HG03025 (cell line): ENCODE measurements around the gene SEMA3C.

Experiments
- ATAC-seq: cut with Tn5 transposase; IDR thresholded peaks from one replicate; pipeline ENCODE4 v1.9.1; 2021; ENCODE audit warnings: mild to moderate bottlenecking, moderate library complexity; ENCODE audit not compliant: unreplicated experiment, low FRiP score

SEMA3C gene

DNA sequence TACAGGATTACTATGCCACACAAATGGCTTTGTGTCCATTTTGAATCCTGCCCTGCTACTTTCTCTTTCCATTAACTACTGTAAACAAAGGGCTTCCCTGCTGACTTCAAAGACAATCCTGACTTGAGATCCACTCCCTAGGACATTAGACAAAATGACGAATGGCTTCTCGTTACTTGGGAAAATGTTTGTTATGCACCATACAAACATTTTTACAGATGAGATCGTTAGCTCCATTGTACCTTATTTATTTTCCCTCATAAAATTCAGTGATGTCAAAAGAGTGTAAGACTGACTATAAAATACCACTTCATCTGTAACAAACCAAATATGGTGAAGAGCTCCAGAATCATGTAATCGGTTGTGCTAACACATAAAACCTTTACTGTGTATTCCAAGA lies 158.6 kb downstream of the SEMA3C start:
- no peak for ATAC-seq

DNA sequence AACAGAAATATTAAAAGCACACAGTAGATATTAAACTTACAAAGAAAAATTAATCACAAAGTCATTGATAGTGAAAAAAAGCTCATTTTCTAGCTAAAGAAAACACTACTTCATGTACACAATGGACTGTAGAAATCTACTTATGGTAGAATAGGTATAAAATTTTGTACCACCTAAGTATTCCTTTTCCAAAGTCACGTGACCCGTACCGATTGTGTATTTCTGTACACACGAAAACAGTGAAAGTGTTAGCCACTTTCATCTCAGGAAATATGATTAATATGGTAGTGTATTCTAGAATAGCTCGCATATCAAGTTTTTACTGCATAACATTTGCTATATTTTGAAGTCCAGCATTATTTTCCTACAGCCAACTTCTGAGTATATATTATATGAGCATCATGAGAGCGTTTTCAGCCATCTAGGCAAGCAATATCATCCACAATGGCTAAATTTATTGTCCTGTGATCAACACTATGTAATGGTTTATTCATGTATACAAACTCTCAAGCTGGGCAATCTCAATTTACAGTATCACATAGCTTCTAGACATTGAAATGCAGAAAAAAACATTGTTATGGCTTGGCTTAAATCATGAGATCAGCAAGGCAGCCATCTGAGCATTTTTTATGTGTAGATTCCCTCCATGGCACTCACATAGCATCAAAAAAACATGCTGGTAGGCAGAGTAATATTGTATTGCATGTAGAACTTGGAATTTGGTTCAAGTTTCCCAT lies 165.7 kb downstream of the SEMA3C start:
- no peak for ATAC-seq

DNA sequence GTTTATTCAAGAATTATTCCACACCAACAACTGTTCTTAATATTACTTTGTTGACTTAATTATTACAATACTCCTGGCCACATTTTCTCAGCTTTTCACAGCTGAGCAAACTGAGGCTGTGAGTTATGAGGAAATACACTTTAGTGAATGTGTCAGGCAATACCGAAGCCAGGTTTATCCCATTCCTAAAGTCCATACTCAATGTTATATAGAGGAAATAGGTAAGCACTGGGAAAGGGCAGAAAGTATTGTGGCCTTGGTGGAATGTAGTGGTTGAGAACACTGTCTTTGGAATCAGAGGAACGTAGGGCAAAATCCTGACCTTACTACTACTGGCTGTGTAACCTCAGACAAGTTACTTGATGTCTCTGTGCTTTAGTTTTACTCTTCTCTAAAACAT lies 169.6 kb downstream of the SEMA3C start:
- no peak for ATAC-seq

DNA sequence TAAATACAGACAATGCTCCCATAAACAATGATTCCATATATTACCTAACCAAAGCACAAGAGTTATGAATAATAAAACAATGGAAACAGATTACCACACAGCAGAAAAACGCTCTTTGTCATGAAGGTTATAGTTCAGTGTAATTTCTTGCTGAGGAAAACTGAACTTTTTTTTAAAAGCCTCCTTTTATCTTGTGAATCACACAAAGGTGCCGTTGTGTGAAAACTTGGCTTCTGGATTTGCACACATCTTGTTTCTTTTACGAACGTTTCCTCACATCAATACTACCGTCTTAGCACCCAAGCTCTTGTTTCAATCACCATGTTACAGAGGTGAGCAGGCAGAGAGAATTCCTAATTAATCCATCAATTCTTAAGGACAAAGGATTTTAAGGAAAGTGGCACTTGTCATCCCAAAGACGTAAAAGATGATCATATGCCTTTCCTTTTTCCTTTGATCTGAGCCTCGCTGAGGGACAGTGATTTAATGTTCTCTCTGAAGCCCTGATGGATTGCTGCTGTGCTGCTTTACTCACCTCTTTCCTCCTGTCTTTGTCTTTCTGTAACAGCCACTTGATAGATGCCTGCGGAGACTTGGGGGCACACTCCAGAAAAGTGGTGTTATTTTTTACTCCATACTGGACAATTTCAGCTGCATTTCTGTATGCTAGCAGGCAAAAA lies 170.3 kb downstream of the SEMA3C start:
- ATAC-seq = no peak

DNA sequence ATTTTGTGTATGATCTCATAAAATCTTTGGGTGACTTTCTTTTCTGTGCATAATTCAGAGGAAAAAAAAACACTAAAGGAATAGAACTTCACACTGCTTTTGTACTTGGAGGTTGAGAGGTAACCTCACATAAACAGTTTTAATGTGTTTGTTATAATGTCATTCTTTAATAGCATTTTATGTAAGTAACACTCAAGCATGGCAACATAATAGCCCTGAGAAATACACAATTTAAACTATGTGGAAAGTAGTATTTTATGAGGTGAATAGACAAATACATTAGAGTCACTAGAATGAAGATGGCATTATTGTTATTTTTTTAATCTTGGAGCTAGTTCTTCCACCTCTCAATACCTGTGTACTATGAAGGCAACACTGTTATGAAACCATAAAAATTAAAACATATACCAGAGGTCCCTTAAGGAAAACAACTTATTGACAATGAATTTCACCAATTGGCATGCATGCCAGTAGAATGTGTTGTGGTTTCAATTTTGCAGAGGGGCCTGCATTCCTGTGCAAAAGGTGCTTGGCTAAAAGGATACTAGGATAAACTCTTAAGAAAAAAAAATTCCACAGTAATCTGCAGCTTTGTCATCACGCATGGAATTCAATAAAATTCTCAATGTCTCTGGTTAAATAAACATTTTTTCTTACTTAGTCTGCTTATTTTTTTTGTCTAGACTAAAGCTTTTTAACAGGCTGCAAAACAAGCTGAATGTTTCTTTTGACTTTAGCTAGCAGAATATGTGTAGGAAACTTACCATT lies 177.9 kb downstream of the SEMA3C start:
- no peak for ATAC-seq

DNA sequence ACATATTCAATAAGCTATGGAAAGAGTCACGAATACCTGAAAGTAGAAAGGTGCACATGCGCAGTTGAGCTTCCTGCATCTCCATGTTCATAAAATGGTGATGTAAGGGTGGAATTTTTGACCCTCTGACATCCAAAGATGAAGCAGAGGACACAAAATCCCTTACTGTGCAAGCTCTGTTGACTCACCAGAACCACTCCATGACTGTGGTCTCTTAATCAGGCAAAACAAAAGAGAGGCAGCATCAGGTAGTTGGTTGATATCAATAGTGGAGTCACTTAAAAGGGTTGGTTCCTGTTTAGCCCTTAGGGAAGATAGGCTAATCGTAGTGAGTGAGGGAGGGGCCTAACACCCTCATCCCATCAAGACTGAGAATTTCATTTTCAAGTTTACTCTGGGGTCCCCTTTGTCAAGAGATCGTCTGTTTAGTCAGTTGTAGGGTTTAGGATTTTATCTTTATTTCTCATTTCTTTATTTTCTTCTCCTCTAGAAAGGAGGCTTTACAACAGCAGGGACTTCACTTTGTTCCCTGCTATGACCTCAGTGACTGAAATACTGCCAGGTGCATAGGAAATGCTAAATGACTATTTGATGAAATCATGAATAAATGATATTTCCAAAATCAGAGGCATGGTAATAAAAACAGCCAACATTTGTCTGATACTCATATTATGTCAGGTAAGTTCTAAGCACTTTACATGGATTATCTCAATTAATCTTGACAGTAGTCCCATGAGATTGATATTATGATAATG lies 182.3 kb downstream of the SEMA3C start:
- no peak for ATAC-seq

DNA sequence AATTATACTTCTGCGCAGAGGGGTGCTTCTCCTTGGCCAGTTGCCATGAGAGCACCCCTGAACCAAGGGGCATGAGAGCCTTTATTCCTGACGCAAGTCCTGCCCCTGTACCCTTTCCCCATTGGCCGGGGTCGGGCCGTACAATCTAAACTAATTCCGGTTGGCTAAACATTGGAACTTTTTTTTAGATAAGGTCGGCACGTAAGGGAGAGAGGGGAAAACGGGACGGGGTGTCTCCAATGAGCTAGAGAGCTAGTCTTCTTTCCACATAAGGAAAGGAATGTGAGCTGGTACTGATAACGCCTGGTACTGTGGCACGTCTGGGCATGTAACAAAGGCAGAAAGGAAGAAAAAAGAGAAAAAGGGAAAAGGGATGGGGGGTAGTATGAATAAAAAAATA lies 183.5 kb downstream of the SEMA3C start:
- no peak for ATAC-seq

DNA sequence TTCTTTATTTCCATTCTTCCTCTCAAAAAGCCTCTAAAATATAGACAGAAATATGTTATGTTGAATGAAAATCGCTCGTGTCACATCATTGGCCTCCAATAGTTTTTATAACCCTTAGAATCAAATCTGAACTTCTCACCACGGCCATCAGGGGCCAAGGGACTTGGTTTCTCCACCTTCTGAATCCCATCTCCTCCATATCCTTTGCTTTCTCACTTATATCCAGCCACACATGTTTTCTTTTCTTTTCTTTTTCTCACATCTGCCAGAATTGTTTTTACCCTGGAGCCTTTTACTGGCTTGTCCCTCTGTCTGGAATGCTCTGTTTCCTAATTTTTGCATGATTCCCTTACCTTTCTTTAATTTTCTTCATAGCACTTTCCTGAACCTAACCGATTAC lies 184.8 kb downstream of the SEMA3C start:
- no peak for ATAC-seq

DNA sequence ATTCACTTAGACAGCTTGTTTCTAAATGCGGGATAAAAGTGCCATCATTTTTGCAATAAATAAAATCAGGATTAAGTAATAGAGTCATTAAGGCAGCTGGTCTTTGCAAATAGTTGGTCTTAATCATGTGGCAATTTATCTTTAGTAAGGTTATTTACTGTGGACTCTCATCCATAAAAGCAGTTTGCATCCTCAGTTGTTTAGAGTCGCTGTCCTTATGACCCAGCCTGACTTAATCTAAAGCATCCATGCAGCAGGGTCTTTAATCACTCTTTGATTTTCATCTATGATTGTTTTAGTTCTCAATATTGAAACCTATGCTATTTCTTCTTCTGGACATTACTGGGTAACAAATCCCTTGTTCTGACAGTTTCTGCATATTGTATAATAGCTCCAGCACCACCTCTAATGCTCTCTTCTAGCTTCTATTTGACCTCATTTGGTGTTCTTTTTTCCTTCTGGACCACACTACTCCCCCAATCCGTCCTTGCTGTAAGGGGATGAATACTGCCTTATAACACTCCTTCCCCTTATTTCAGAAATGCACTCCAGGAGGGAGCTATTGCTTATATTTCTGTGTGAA lies 185.4 kb downstream of the SEMA3C start:
- no peak for ATAC-seq

DNA sequence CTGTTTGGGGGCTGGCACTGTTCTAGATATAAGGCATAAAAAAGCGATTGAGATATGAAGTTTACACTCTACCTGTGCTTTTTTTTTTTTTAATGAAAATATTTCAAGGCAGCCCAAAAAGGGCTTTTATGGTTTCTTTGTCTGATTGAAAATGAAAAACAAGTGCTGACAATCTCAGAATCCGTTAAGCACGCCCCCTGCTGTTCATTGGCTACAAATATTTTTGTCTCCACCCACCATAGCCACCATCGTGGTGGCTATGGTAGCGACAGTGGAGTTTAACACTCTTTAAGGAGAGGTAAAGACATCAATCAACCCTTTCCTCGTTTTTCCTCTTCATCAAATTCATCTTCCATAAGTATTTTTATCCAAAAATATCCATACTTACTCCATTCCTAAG lies 186.2 kb downstream of the SEMA3C start:
- no peak for ATAC-seq

DNA sequence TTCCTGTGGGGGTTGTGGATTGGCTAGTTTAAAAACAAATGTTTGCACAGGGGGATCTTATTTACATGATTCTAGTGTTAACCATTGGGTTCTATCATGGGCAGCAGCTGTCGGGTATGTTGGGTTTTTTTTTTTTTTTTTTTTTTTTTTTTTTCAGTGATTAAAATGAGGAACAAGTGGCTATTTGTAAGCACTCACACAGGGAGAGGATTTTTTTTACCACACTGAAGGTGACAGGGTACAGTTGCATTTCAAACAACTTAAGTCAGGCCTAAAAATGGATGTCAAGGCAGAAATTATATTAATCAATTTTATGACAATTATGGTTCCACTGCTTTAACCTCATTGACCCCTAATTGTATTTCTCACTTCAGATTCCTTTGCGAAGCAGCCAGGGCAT lies 187.6 kb downstream of the SEMA3C start:
- no peak for ATAC-seq

DNA sequence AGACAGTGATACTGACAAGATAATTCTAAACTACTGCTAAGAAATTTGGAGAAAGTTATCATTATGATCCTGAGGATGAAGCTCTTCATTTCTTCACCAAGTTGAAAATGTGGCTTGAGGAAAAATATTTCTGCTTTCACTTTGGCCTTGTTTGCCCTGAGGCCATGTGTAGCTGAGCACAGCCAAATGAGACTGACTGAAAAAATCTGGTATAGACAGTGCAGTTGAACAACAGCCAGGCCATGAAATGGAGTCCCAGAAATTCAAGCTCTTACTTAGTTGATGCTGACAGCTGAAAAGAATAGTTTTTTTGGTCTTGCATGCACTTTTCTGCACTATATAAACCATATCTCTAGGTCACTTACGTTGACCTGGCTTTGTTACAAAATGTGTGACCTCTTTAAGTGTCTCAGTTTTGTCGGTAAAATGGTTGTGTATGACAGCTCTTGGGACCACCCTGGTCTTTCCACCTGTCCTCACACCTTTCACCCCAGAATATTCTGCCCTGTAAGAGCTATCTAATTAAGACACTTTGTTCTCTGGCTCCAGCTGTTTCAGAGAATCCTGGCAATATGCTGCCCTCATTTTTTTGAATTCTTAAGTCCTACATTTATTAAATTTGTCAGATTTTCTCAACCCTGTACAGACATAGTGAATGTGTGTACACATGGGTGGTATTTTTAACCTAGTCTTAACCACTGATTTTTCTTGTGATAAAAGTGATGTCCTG lies 189.1 kb downstream of the SEMA3C start:
- ATAC-seq = no peak

DNA sequence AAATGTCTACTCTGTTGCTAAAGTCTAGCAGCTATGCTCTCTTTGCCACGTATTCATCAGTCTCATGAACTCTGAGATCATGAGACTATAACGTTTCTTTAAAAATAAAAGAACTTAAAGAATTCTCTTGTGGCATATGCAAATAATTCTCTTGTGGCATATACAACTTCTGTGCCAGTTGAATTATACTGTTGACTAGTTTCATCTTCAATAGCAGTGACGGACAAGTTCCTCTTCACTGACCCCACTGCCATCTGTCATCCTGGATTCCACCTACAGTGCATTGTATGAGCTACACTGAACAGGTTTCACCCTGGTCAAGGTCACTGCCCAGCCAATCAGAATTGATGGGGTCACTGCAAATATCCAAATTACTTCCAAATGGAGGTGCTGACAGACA lies 192.2 kb downstream of the SEMA3C start:
- no peak for ATAC-seq

DNA sequence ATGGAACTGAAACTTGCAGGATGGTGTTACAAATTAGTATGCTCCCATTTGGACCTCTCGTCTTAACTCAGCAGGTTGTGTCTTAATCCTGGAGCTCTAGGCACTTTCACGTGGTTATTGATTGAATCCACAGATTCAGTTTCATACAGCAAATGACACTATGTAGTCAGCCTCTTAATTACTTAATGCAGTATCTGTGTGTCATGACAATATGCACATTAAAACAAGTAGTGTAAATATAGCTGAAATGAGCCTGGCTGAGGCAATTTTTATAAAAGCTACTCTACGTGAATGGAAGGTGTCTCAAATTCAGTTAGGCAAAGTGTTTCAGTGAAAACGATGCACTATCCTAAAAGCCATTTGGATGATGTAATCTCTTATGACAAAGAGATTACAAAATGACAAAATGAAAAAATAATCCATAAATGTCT lies 193.7 kb downstream of the SEMA3C start:
- no peak for ATAC-seq

DNA sequence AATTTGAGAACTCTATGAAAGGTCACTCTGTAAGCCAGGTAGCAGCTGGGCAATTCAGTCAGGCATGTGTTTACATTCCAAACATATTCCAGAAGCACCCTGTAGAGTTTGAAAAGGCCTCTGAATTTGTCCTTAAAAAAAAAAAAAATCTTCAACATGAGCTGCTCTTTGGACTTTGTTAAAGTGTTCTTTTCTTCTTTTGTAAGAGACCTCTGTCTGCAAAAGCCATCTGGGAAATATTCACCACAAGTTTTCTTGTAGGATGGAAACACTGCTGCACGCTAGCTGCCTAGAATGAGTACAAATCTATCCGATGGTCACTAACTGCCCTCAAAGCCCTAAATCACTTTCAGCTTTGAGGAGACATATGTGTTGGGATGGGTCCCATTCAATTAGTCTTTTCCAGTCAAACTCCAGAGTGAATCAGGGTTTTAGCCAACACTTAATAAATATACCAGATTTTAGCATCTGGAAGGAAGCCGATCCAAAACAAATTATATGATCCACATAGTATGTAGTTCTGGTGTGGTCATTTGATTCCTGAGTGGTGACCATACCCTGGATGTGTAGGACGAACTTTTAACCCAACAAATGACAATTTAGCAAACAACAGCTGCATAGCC lies 194.5 kb downstream of the SEMA3C start:
- no peak for ATAC-seq

DNA sequence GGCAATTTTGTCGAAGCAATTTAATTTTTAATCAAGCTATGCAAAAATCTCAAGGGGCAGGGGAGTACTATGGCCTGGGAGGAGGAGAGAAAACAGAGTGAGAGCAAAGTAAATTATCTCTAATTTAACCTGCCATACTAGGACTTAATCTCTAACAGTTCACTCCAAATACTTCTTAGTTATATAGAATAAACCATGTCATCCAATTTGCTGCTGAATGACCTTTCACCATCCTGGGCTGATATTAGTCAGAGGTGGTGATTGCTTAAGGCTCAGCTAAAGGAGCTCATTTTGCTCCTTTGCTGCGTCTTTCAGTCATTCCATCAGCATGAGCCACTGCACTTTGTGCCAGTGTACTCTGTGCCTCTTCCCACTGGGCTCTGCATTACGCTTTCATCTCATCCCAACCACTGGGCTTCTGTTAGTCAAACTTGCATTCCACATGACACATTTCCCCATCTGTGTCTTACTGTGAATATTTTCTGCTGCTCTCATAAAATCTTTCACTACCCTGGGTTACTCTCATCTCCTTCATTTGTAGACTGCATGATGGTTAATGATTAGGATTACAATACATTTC lies 196.1 kb downstream of the SEMA3C start:
- no peak for ATAC-seq

DNA sequence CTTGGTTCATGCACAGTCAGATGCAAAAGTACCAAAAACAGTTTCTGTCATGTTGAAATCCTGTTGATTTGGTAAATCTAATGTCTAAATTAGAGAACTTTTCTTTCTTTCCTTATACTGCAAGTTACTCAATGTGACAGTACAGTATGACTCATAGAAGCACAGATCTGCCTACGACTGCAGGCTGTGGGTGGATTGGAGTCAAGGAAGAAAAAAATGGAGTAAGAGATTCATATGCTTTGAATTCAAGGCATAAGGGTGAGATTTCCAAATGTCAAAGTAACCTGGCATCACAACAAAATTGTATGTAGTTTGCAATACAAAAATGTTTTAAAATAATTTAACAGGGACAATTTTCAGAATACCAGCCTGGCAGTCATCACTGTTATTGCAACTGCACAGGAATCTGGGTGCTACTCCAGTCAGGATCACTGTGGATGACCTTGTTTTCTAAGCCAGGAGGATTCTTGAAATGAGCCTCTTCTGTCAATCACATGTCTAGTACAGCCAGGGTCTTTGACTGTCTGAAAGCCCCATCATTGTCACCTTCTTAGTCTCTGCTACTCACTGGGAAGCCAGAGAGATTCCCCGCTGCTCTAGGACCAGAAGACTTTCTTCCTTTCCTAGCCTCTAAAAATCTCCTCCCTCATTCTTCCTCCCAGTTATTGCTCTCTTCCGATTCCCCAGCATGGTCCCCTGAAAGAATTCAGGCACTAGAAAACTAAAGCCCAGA lies 196.8 kb downstream of the SEMA3C start:
- no peak for ATAC-seq

DNA sequence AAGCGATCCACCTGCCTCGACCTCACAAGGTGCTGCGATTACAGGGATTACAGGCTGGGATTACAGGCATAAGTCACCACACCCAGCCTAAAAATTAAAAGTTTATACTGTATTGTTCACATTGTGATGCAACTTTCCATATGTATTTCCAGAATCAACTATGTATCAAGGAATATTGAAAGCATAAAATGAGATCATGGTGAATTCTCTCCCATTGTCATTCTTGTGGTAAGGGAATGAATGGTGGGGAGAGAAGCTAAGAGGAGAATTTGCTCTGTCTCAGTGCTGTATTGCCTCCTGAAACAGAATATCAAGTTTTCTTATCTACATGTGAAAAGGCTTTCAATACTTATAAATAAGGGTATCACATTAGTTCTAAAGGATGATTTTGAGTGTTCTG lies 198.7 kb downstream of the SEMA3C start:
- ATAC-seq = no peak
